HepG2 (cell line): ENCODE measurements around the gene CHADL. TPM values are rescaled to one million over a fixed set of nuclear protein-coding genes. Genes with fewer than 3 reads are reported as not detected.

ENCODE experiments used
- HOXA3 ChIP-seq: sonication (generic); formaldehyde crosslinking; IDR thresholded peaks from 2 replicates; pipeline ENCODE4 v1.5.0; 2020; ENCODE audit warnings: missing genetic modification reagents
- IKZF4 ChIP-seq: sonication (generic); formaldehyde crosslinking; IDR thresholded peaks from 2 replicates; pipeline ENCODE4 v1.5.1; 2020; ENCODE audit warnings: borderline replicate concordance, mild to moderate bottlenecking, low read depth, missing genetic modification reagents; ENCODE audit errors: not compliant biosample characterization
- KDM4B ChIP-seq: sonication (generic); formaldehyde crosslinking; IDR thresholded peaks from 2 replicates; pipeline ENCODE4 v1.4.0; 2020; ENCODE audit warnings: missing genetic modification reagents
- LCORL ChIP-seq, 2 experiments: fragments of 450-650 bp in 1 of 2; sonication (generic) in 1 of 2; formaldehyde crosslinking in 1 of 2; IDR thresholded peaks; 2 replicates each; pipeline versions ENCODE4 v1.5.0 to v1.6.1; 2017 to 2020; ENCODE audit warnings: antibody characterized with exemption in 1 of 2, missing genetic modification reagents in 1 of 2
- MAZ ChIP-seq, 2 experiments: sonication (generic) in 1 of 2; formaldehyde crosslinking in 1 of 2; IDR thresholded peaks; 2 replicates each; pipeline versions ENCODE4 v1.5.0 to v1.6.1; 2012 to 2020; ENCODE audit warnings: low read depth in 2 of 2, mild to moderate bottlenecking in 2 of 2, borderline replicate concordance in 1 of 2, improper control_type of control experiment in 1 of 2, low read length in 1 of 2, missing genetic modification reagents in 1 of 2, moderate library complexity in 1 of 2
- MXD1 ChIP-seq: sonication (generic); formaldehyde crosslinking; IDR thresholded peaks from 2 replicates; pipeline ENCODE4 v1.4.0; 2020; ENCODE audit warnings: mild to moderate bottlenecking, missing genetic modification reagents
- MYPOP ChIP-seq: sonication (generic); formaldehyde crosslinking; IDR thresholded peaks from 2 replicates; pipeline ENCODE4 v1.8.1; 2023; ENCODE audit warnings: mild to moderate bottlenecking, moderate library complexity, missing genetic modification reagents
- PATZ1 ChIP-seq: sonication (generic); formaldehyde crosslinking; IDR thresholded peaks from 2 replicates; pipeline ENCODE4 v1.4.0; 2020; ENCODE audit warnings: missing genetic modification reagents
- PHF20 ChIP-seq: sonication (generic); formaldehyde crosslinking; IDR thresholded peaks from 2 replicates; pipeline ENCODE4 v1.5.0; 2020; ENCODE audit warnings: mild to moderate bottlenecking, missing genetic modification reagents
- PHF21A ChIP-seq: sonication (generic); formaldehyde crosslinking; IDR thresholded peaks from 2 replicates; pipeline ENCODE4 v1.5.0; 2020; ENCODE audit warnings: mild to moderate bottlenecking, missing genetic modification reagents
- PHF8 ChIP-seq: sonication (generic); formaldehyde crosslinking; IDR thresholded peaks from 2 replicates; pipeline ENCODE4 v1.5.0; 2020; ENCODE audit warnings: missing genetic modification reagents
- RORA ChIP-seq: sonication (generic); formaldehyde crosslinking; IDR thresholded peaks from 2 replicates; pipeline ENCODE4 v1.5.0; 2020; ENCODE audit warnings: mild to moderate bottlenecking, missing genetic modification reagents, moderate library complexity
- SAFB2 ChIP-seq: sonication (generic); formaldehyde crosslinking; IDR thresholded peaks from 2 replicates; pipeline ENCODE4 v1.5.1; 2020; ENCODE audit warnings: missing genetic modification reagents, low read depth, mild to moderate bottlenecking, borderline replicate concordance
- STAG1 ChIP-seq: sonication (generic); formaldehyde crosslinking; IDR thresholded peaks from 2 replicates; pipeline ENCODE4 v1.4.0; 2020; ENCODE audit warnings: missing genetic modification reagents
- TCF7 ChIP-seq: sonication (generic); IDR thresholded peaks from 2 replicates; pipeline ENCODE4 v1.6.1; 2016; ENCODE audit warnings: antibody characterized with exemption, low read depth
- TRIM22 ChIP-seq: fragments of 450-650 bp; IDR thresholded peaks from 2 replicates; pipeline ENCODE4 v1.6.1; 2017
- YEATS4 ChIP-seq: sonication (generic); formaldehyde crosslinking; IDR thresholded peaks from 2 replicates; pipeline ENCODE4 v1.4.0; 2020; ENCODE audit warnings: missing genetic modification reagents, borderline replicate concordance
- ZBTB21 ChIP-seq: sonication (generic); formaldehyde crosslinking; IDR thresholded peaks from 2 replicates; pipeline ENCODE4 v1.4.0; 2020; ENCODE audit warnings: missing genetic modification reagents
- ZBTB38 ChIP-seq: sonication (generic); formaldehyde crosslinking; IDR thresholded peaks from 2 replicates; pipeline ENCODE4 v1.5.1; 2020; ENCODE audit warnings: mild to moderate bottlenecking, missing genetic modification reagents
- ZGPAT ChIP-seq: IDR thresholded peaks from 2 replicates; pipeline ENCODE4 v1.6.1; 2016; ENCODE audit warnings: mild to moderate bottlenecking
- ZNF230 ChIP-seq: sonication (generic); formaldehyde crosslinking; IDR thresholded peaks from 2 replicates; pipeline ENCODE4 v1.4.0; 2020; ENCODE audit warnings: mild to moderate bottlenecking, missing genetic modification reagents
- ZNF441 ChIP-seq: sonication (generic); formaldehyde crosslinking; IDR thresholded peaks from 2 replicates; pipeline ENCODE4 v1.7.0; 2021; ENCODE audit warnings: missing genetic modification reagents, borderline replicate concordance
- ZNF501 ChIP-seq: sonication (generic); formaldehyde crosslinking; IDR thresholded peaks from 2 replicates; pipeline ENCODE4 v1.5.1; 2020; ENCODE audit warnings: mild to moderate bottlenecking, moderate library complexity, missing genetic modification reagents
- ZNF775 ChIP-seq: sonication (generic); formaldehyde crosslinking; IDR thresholded peaks from 2 replicates; pipeline ENCODE4 v1.4.0; 2020; ENCODE audit warnings: missing genetic modification reagents, mild to moderate bottlenecking, moderate library complexity, borderline replicate concordance
- ZSCAN20 ChIP-seq: sonication (generic); formaldehyde crosslinking; IDR thresholded peaks from 2 replicates; pipeline ENCODE4 v1.4.0; 2020; ENCODE audit warnings: missing genetic modification reagents, mild to moderate bottlenecking, borderline replicate concordance
- polyA plus RNA-seq, 8 experiments: library from polyadenylated mRNA; depleted of rRNA in 3 of 8; stranded (reverse) in 7 of 8; unstranded in 1 of 8; fragments of >200 nt; fragmentation: Illumina TruSeq in 4 of 8; extraction: Trizol in 4 of 8; gene quantifications; 2 replicates each; pipeline versions ENCODE4 v1.2.1 to v1.2.3, GENCODE V29; 2011 to 2016; ENCODE audit warnings: low read depth in 4 of 8, missing spikeins in 1 of 8, mixed read lengths in 1 of 8; ENCODE audit not compliant: insufficient read depth in 1 of 8
- total RNA-seq, 5 experiments: library from RNA; depleted of rRNA; stranded (reverse); fragments of >200 nt; fragmentation: Illumina TruSeq; extraction: Trizol; gene quantifications; 2 replicates each; pipeline ENCODE4 v1.2.3, GENCODE V29; 2016; ENCODE audit warnings: low read depth in 1 of 5

CHADL gene
- total and polyA plus RNA-seq, 2 of the 13 experiments (the other 11 are each of a cell fraction or from before 2014, with no cell fraction given): 2.8 to 8.1 TPM

GRCh38 chr22:41285441-41285819 is 44.7 kb upstream of the CHADL start (continued):
- peak; percentile 7 for TF ChIP-seq ZGPAT (CRISPR knock-in tag)
- peak; percentile 33; the same call in 1 of the 2 replicates for TF ChIP-seq MAZ (IDR thresholded peaks at IDR 0.05; ENCODE audit: borderline replicate concordance, low read depth, low read length)
- no peak for TF ChIP-seq MAZ (CRISPR knock-in tag; IDR thresholded peaks at IDR 0.05; ENCODE audit: low read depth)
- no peak for TF ChIP-seq ZNF775 (CRISPR knock-in tag)
- TF ChIP-seq ZSCAN20 (CRISPR knock-in tag): no peak
- TF ChIP-seq HOXA3 (CRISPR knock-in tag): peak; percentile 27; the same call in 1 of the 2 replicates
- no peak for TF ChIP-seq ZBTB38
- TF ChIP-seq MYPOP (CRISPR knock-in tag): 0 out of 2 replicates have a peak, but pooled peaks have one; percentile 5
- TF ChIP-seq PATZ1: peak; percentile 53
- peak; percentile 88 for TF ChIP-seq ZBTB21 (CRISPR knock-in tag)
- TF ChIP-seq PHF8: peak; percentile 29
- 0 out of 2 replicates have a peak, but pooled peaks have one; percentile 4 for TF ChIP-seq PHF20 (CRISPR knock-in tag)
- no peak for TF ChIP-seq TRIM22
- TF ChIP-seq ZNF501 (CRISPR knock-in tag): 0 out of 2 replicates have a peak, but pooled peaks have one; percentile 4
- no peak for TF ChIP-seq TCF7
- TF ChIP-seq RORA (CRISPR knock-in tag): no peak
- TF ChIP-seq MXD1 (CRISPR knock-in tag): no peak
- no peak for TF ChIP-seq SAFB2
- peak; percentile 49 for TF ChIP-seq IKZF4 (CRISPR knock-in tag)
- no peak for TF ChIP-seq YEATS4 (CRISPR knock-in tag)
- 0 out of 2 replicates have a peak, but pooled peaks have one; percentile 4 for TF ChIP-seq ZNF230 (CRISPR knock-in tag)
- no peak for TF ChIP-seq LCORL (IDR thresholded peaks at IDR 0.05)
- TF ChIP-seq LCORL (CRISPR knock-in tag; IDR thresholded peaks at IDR 0.05): no peak
- 0 out of 2 replicates have a peak, but pooled peaks have one; percentile 1 for TF ChIP-seq STAG1 (CRISPR knock-in tag)
- 0 out of 2 replicates have a peak, but pooled peaks have one; percentile 25 for TF ChIP-seq PHF21A (CRISPR knock-in tag)
- no peak for TF ChIP-seq ZNF441 (CRISPR knock-in tag)
- TF ChIP-seq KDM4B (CRISPR knock-in tag): no peak
